GM23248 (cell line): ENCODE measurements around the gene ZBTB7C.

Experiments used
- EZH2 ChIP-seq: fragments of 200-600 bp; sonication (generic); IDR thresholded peaks from 2 replicates; pipeline ENCODE4 v1.6.1; 2018; ENCODE audit warnings: antibody characterized with exemption, mild to moderate bottlenecking; ENCODE audit not compliant: insufficient read depth, poor library complexity, severe bottlenecking
- EZH2phosphoT487 ChIP-seq: fragments of 200-600 bp; sonication (generic); IDR thresholded peaks from 2 replicates; pipeline ENCODE4 v1.6.1; 2018; ENCODE audit warnings: antibody characterized with exemption, moderate library complexity, mild to moderate bottlenecking, low read depth; ENCODE audit not compliant: insufficient read depth

GRCh38 chr18:48048251-48048650 lies 360.9 kb downstream of the ZBTB7C start:
- TF ChIP-seq EZH2 = no peak
- TF ChIP-seq EZH2phosphoT487 = no peak
